Activated CD8-positive, alpha-beta memory T cell treated with anti-CD3 and anti-CD28 coated beads, Interleukin-2, amount 50 U/mL, for 1 hour (primary cell): ENCODE measurements around the gene FAT2.
"Not testable (repeated sequence)": the region's sequence is repeated elsewhere in the genome, so short reads cannot be mapped to it uniquely, and the experiment has no call there.

Experiments
- DNase-seq: peaks from one replicate; pipeline ENCODE4 v3.0.0-alpha.2; 2020; ENCODE audit errors: extremely low read depth

The FAT2 gene

GRCh38 chr5:151614565-151614964 is 23.4 kb upstream of the FAT2 start:
- no peak for DNase-seq

- DNase-seq, result no peak
These were observed 21.7 kb upstream of the FAT2 start for GRCh38 chr5:151612689-151613427.

GRCh38 chr5:151611127-151611775 is 20.1 kb upstream of the FAT2 start:
- no peak for DNase-seq

- DNase-seq, result no peak
These were observed 17.4 kb upstream of the FAT2 start for GRCh38 chr5:151608522-151608921.

- no peak for DNase-seq
These were observed 16.2 kb upstream of the FAT2 start for GRCh38 chr5:151607304-151607703.

- DNase-seq, result no peak
These were observed 14.4 kb upstream of the FAT2 start for GRCh38 chr5:151605559-151605958.

- DNase-seq, result no peak
These were observed 11.7 kb upstream of the FAT2 start for GRCh38 chr5:151602806-151603205.

GRCh38 chr5:151601391-151601790 is 10.3 kb upstream of the FAT2 start:
- DNase-seq, result no peak

- no peak for DNase-seq
These were observed 9.0 kb upstream of the FAT2 start for GRCh38 chr5:151600069-151600665.

- no peak for DNase-seq
These were observed 7.9 kb upstream of the FAT2 start for GRCh38 chr5:151598984-151599383.

- no peak for DNase-seq
These were observed 7.4 kb upstream of the FAT2 start for GRCh38 chr5:151598549-151598948.

- no peak for DNase-seq
These were observed 6.6 kb upstream of the FAT2 start for GRCh38 chr5:151597749-151598148.

GRCh38 chr5:151596828-151597539 is 5.9 kb upstream of the FAT2 start:
- DNase-seq, result no peak

- no peak for DNase-seq
These were observed 4.3 kb upstream of the FAT2 start for GRCh38 chr5:151595411-151595826.

- DNase-seq, result no peak
These were observed 1.8 kb upstream of the FAT2 start for GRCh38 chr5:151592855-151593408.

- no peak for DNase-seq
These were observed 1.1 kb downstream of the FAT2 start for GRCh38 chr5:151589878-151590570.

- DNase-seq, result no peak
These were observed 3.2 kb downstream of the FAT2 start for GRCh38 chr5:151587796-151588555.

- no peak for DNase-seq
These were observed 5.2 kb downstream of the FAT2 start for GRCh38 chr5:151585970-151586369.

- not testable (repeated sequence) for DNase-seq
These were observed 5.8 kb downstream of the FAT2 start for GRCh38 chr5:151585344-151585743.

GRCh38 chr5:151584057-151584937 is 6.8 kb downstream of the FAT2 start:
- no peak for DNase-seq
